ENCODE measurements around the gene MEF2C. TPM values are rescaled to one million over a fixed set of nuclear protein-coding genes. Genes with fewer than 3 reads are reported as not detected.

Gene MEF2C
- total RNA-seq, 1 donor from 2014 or later, result 20.5 TPM

DNA sequence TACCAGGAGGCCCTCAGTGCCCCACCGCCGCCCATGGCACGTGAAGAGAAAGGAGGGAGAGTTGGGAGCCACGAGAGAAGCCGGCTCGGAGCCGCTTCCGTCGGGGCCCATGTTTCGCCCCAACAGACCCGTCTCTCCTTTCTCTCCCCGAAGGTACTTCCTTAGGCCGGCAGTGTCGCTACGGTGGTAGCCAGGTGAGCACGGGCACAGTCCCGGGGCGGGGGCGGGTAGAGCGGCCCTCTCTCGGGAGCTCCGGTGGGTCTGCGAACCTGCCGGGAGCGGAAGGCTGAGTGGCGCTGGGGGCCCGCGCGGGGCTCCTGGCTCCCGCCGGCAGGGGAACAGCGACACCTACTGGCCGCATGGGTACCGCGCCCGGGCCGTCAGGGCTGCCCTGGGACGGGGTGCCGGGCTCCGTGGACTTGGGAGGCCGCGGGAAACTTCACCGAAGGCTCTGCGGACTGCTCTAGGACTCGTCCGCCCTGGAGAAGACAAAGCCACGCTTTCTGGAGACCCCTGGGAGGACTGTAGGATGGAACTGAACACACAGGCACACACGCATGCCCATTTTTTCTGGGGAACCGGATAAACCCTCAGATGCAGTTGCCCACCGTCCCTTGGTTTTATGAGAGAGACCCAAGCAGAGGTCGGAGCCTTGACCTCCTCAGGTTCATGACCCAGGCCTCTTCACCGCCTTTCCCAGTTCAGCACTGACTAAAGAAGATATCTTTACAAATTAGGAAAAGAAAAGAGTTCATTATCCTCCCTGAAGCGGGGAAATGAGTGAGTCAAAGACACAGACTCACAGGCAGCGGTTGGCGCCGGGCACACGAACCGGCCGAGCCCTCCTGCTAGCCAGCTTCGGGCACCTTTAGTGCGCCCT is 202.5 kb downstream of the MEF2C start:
- Mint-ChIP-seq H3K36me3 (ENCODE audit: low read depth, unreplicated experiment) (no peaks in the 10 kb centered on the region), H3K27ac (ENCODE audit: unreplicated experiment) (no peak overlapping the region), H3K9me3 (ENCODE audit: unreplicated experiment) (peaks cover 8% of the 10 kb centered on the region), H3K4me3 (ENCODE audit: unreplicated experiment) (no peak overlapping the region), H3K27me3 (ENCODE audit: low read depth, unreplicated experiment) (peaks cover 73% of the 10 kb centered on the region), H3K4me1 (ENCODE audit: low read depth, unreplicated experiment) (peaks cover 2% of the 10 kb centered on the region)
- Histone ChIP-seq H3K9ac (ENCODE audit: low read length) (peak overlapping the region; percentile 86), H3K4me2 (ENCODE audit: low read length) (peak overlapping the region; percentile 91), H2AFZ (ENCODE audit: low read depth, low read length) (peak overlapping the region; percentile 68), H3K27ac (ENCODE audit: low read depth, low read length) (peak overlapping the region; percentile 73), H4K20me1 (ENCODE audit: insufficient read depth, low read length) (peaks cover 7% of the 10 kb centered on the region), H3K4me3 (ENCODE audit: insufficient read depth, low read depth, low read length) (peak overlapping the region; percentile 60), H3K79me2 (ENCODE audit: insufficient read depth, low read length) (peaks cover 80% of the 10 kb centered on the region), H3K9me3 (ENCODE audit: insufficient read depth, low read depth, low read length) (no peaks in the 10 kb centered on the region), H3K27me3 (ENCODE audit: insufficient read depth, low read length) (peaks cover 36% of the 10 kb centered on the region), H3K4me1 (ENCODE audit: insufficient read depth, low read length) (peaks cover 20% of the 10 kb centered on the region), H3K36me3 (ENCODE audit: insufficient read depth, low read length) (no peaks in the 10 kb centered on the region)
- FAIRE-seq (no peak), DNase-seq (ENCODE audit: low read depth) (no peak)
- TF ChIP-seq, protein P1, sequence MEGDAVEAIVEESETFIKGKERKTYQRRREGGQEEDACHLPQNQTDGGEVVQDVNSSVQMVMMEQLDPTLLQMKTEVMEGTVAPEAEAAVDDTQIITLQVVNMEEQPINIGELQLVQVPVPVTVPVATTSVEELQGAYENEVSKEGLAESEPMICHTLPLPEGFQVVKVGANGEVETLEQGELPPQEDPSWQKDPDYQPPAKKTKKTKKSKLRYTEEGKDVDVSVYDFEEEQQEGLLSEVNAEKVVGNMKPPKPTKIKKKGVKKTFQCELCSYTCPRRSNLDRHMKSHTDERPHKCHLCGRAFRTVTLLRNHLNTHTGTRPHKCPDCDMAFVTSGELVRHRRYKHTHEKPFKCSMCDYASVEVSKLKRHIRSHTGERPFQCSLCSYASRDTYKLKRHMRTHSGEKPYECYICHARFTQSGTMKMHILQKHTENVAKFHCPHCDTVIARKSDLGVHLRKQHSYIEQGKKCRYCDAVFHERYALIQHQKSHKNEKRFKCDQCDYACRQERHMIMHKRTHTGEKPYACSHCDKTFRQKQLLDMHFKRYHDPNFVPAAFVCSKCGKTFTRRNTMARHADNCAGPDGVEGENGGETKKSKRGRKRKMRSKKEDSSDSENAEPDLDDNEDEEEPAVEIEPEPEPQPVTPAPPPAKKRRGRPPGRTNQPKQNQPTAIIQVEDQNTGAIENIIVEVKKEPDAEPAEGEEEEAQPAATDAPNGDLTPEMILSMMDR (IDR thresholded peaks at IDR 0.05; ENCODE audit: insufficient read depth, low read depth, low read length), result peak; percentile 46
- no peak for TF ChIP-seq EZH2 (IDR thresholded peaks at IDR 0.05; ENCODE audit: insufficient read depth, low read length)

DNA sequence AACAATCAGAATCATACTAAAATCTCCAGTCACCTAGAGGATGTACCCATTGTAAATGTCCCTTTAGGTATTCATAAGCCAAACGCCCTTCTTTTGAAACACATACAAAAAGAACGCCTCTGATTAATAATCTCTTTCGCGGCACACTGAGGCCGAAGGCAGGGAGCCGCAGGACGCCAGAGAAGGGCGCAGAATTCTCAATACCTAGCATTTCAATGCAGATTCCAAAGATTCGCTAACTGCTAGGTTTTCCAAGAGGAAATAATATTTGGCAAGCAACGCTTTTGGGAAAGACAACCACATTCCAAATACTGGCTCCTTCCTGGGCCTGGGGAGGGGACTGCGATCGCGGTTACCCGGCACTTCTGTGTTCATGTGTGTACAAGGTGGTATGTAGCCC is 203.3 kb downstream of the MEF2C start:
- H3K36me3 ChIP-seq (ENCODE audit: insufficient read depth, low read length), result no peaks in the 10 kb centered on the region
- Mint-ChIP-seq H3K4me3 (ENCODE audit: unreplicated experiment) (no peak overlapping the region), H3K27ac (ENCODE audit: unreplicated experiment) (peak overlapping the region; percentile 5), H3K9me3 (ENCODE audit: unreplicated experiment) (peaks cover 7% of the 10 kb centered on the region), H3K36me3 (ENCODE audit: low read depth, unreplicated experiment) (no peaks in the 10 kb centered on the region), H3K4me1 (ENCODE audit: low read depth, unreplicated experiment) (peaks cover 6% of the 10 kb centered on the region), H3K27me3 (ENCODE audit: low read depth, unreplicated experiment) (peaks cover 74% of the 10 kb centered on the region)
- H3K9me3 ChIP-seq (ENCODE audit: insufficient read depth, low read depth, low read length), result no peaks in the 10 kb centered on the region
- H4K20me1 ChIP-seq (ENCODE audit: insufficient read depth, low read length), result peaks cover 7% of the 10 kb centered on the region
- peaks cover 29% of the 10 kb centered on the region for H3K4me1 ChIP-seq (ENCODE audit: insufficient read depth, low read length)
- DNase-seq (ENCODE audit: low read depth), result no peak
- H3K79me2 ChIP-seq (ENCODE audit: insufficient read depth, low read length), result peaks cover 87% of the 10 kb centered on the region
- peak overlapping the region; percentile 91 for H3K4me2 ChIP-seq (ENCODE audit: low read length)
- TF ChIP-seq EZH2 (IDR thresholded peaks at IDR 0.05; ENCODE audit: insufficient read depth, low read length), result no peak
- TF ChIP-seq, protein P1 (IDR thresholded peaks at IDR 0.05; ENCODE audit: insufficient read depth, low read depth, low read length), result no peak
- H3K27ac ChIP-seq (ENCODE audit: low read depth, low read length), result peak overlapping the region; percentile 73
- H3K4me3 ChIP-seq (ENCODE audit: insufficient read depth, low read depth, low read length), result peak overlapping the region; percentile 60
- no peak for FAIRE-seq
- peaks cover 31% of the 10 kb centered on the region for H3K27me3 ChIP-seq (ENCODE audit: insufficient read depth, low read length)
- peak overlapping the region; percentile 86 for H3K9ac ChIP-seq (ENCODE audit: low read length)
- H2AFZ ChIP-seq (ENCODE audit: low read depth, low read length), result no peak overlapping the region
